GM10266 (cell line): ENCODE results near the gene SLC16A11.

Experiments used
- DNase-seq: peaks from one replicate; pipeline ENCODE4 v3.0.0; 2012; ENCODE audit errors: extremely low spot score
- CTCF ChIP-seq: IDR thresholded peaks from 2 replicates; pipeline ENCODE4 v1.5.1; 2012; ENCODE audit warnings: mild to moderate bottlenecking, low read depth; ENCODE audit not compliant: control insufficient read depth, insufficient read depth; ENCODE audit errors: missing control alignments

SLC16A11 gene

GRCh38 chr17:7048968-7049367 is 5.1 kb upstream of the SLC16A11 start:
- no peak for TF ChIP-seq CTCF
- no peak for DNase-seq

DNA sequence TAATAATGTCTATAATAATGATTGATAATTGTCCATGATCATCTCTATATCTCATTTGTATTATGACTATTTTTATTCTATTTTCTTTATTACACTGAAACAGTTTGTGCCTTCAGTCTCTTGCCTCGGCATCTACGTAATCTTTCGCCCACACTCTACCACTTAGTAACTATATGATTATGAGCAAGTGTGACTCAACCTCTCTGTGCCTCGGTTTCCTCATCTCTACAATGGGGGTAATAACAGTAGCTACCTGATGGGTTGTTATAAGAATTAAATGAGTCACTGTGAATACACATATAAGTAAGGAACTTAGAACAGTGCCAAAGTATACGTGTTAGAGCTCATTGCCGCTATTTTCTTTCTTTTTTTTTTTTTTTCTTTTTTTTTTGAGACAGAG is 3.7 kb upstream of the SLC16A11 start:
- no peak for TF ChIP-seq CTCF
- no peak for DNase-seq

GRCh38 chr17:7046725-7047397 is 3.0 kb upstream of the SLC16A11 start:
- DNase-seq = peak; percentile 38

- TF ChIP-seq CTCF = no peak
- no peak for DNase-seq
Measured at GRCh38 chr17:7046127-7046724, 2.3 kb upstream of the SLC16A11 start.

GRCh38 chr17:7045492-7046126 is 1.7 kb upstream of the SLC16A11 start:
- peak; percentile 45 for DNase-seq
- peak; percentile 79 for TF ChIP-seq CTCF

DNA sequence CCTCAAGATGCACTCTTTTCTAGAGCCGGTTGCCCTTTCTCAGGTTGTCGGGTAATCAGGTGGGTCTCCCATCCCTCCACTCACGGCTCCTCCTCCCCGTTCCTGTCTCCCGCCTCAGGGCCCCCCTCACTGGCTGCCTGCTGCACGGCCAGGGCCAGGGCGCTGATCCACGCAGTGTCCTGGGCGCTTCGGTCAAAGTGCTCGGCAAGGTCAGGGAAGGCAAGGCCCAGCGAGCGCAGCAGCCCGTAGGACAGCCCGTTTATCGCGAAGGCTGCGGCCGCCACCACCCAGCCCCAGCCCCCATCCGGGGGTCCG is 753 bp downstream of the SLC16A11 start:
- TF ChIP-seq CTCF = no peak
- no peak for DNase-seq

DNA sequence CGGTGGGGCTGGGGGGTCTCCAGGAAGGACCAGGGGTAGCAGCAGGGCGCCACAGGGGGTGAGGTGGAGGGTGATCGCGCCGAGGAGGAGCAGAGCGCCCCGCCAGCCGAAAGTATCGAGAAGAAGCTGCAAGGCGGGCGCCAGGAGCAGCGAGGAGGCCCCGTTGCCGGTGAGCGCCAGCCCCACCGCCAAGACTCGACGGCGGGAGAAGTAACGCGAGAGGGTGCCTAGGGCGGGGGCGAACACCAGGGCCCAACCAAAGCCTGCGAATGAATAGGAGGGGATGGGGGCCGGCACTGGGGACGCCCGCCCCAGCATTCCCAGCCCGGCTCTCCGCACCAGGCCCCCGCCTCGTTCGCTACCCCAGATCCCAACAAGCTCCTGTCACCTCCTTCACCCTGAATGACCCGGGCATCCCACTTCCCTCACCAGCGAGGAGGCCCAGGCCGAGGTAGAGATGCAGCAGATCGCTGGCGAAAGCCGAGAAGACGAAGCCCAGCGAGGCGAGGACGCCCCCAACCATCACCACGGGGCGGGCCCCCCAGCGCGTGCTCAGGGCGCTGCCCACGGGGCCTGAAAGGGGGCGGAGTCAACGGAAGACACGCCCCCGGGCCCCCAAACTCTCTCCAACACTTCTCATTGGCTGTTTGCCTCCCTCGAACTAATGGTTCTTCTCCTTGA is 1.3 kb downstream of the SLC16A11 start:
- peak; percentile 80 for DNase-seq
- no peak for TF ChIP-seq CTCF
